Transverse colon (tissue), 4 donors: ENCODE results near the gene KANK2. TPM values are rescaled to one million over a fixed set of nuclear protein-coding genes. Genes with fewer than 3 reads are reported as not detected.

Source experiments
- DNase-seq: peaks from one replicate; pipeline ENCODE4 v3.0.0-alpha.2; 2019
- H3K27ac ChIP-seq, 4 donors: fragments of 200-600 bp; sonication (generic); 2 replicates each; pipeline ENCODE4 v1.5.1; 2016 to 2018; ENCODE audit warnings: inconsistent platforms in 4 of 4
- H3K27me3 ChIP-seq: fragments of 200-600 bp; sonication (generic); 2 replicates; pipeline ENCODE4 v1.5.1; 2017; ENCODE audit warnings: inconsistent platforms
- H3K36me3 ChIP-seq, 4 donors: fragments of 200-600 bp; sonication (generic); 2 replicates each; pipeline ENCODE4 v1.5.1; 2017 to 2019; ENCODE audit warnings: inconsistent platforms in 4 of 4
- H3K4me1 ChIP-seq, 4 donors: fragments of 200-600 bp; sonication (generic); 2 replicates each; pipeline ENCODE4 v1.5.1; 2017 to 2020; ENCODE audit warnings: inconsistent platforms in 4 of 4
- H3K4me3 ChIP-seq, 4 donors: fragments of 200-600 bp; sonication (generic); 1 replicate in 1 of 4; 2 replicates in 3 of 4; pipeline versions ENCODE4 v1.5.1 to v1.6.1; 2017 to 2019; ENCODE audit warnings: inconsistent platforms in 4 of 4
- H3K9me3 ChIP-seq, 2 donors: fragments of 200-600 bp; sonication (generic); 2 replicates each; pipeline ENCODE4 v1.5.1; 2017 to 2019; ENCODE audit warnings: inconsistent platforms in 2 of 2
- CTCF ChIP-seq, 5 experiments: fragments of 200-600 bp in 3 of 5; fragments of 450-650 bp in 2 of 5; sonication (generic) in 3 of 5; IDR thresholded peaks; 1 replicate in 2 of 5; 2 replicates in 3 of 5; pipeline ENCODE4 v1.5.1; 2016 to 2017; ENCODE audit warnings: antibody characterized with exemption in 5 of 5, inconsistent platforms in 3 of 5, mild to moderate bottlenecking in 2 of 5, moderate library complexity in 1 of 5
- EP300 ChIP-seq: sonication (generic); formaldehyde crosslinking; IDR thresholded peaks from one replicate; pipeline ENCODE4 v1.6.1; 2017; ENCODE audit warnings: antibody characterized with exemption, low read depth
- POLR2A ChIP-seq: fragments of 450-650 bp; IDR thresholded peaks from one replicate; pipeline ENCODE4 v1.6.1; 2016; ENCODE audit warnings: antibody characterized with exemption, mild to moderate bottlenecking, moderate library complexity
- POLR2AphosphoS5 ChIP-seq, 3 donors: sonication (generic); formaldehyde crosslinking; IDR thresholded peaks; one replicate each; pipeline ENCODE4 v1.6.1; 2016; ENCODE audit warnings: antibody characterized with exemption in 3 of 3
- WGBS, 2 donors: methylation state at CpG; one replicate each; pipeline ENCODE4 v1.1.5; 2018; ENCODE audit warnings: low coverage in 1 of 2; 5-methylcytosine and 5-hydroxymethylcytosine counted together
- in situ Hi-C, 4 donors: fragments of 200-750 bp; cut with MboI; loops; one replicate each; pipeline versions ENCODE4 v1.15.0 to v1.15.1; 2017; ENCODE audit warnings: low sequenced_read_pairs in 3 of 4, low pct_ligation_motif_present in 1 of 4, low pct_unique_long_range_greater_than_20kb in 1 of 4
- intact Hi-C: fragments of 100-400 bp; cut with DNase I; formaldehyde crosslinking; loops from one replicate; pipeline ENCODE4 v1.15.1; 2023; ENCODE audit warnings: low total_unique reads
- total RNA-seq, 4 donors: library from RNA; depleted of rRNA; stranded (reverse); fragments of >200 nt; gene quantifications; one replicate each; pipeline ENCODE4 v1.1.0, GENCODE V29; 2016

The KANK2 gene
- total RNA-seq, 4 donors from 2014 or later, result 145 to 339 (median 243) TPM

GRCh38 chr19:11227195-11227886 is 30.0 kb upstream of the KANK2 start:
- no peaks in the 10 kb centered on the region for H3K4me1 ChIP-seq
- H3K27me3 ChIP-seq, result no peaks in the 10 kb centered on the region
- 87 to 91% methylated on average over 9 to 14 of the region's 14 CpGs for WGBS, 2 donors
- intact Hi-C loops, result no loop called here
- peaks cover 0 to 3% (median 0%) of the 10 kb centered on the region in 4 donors for H3K36me3 ChIP-seq
- no peaks in the 10 kb centered on the region for H3K9me3 ChIP-seq
- DNase-seq, result no peak
- H3K27ac ChIP-seq, result no peak overlapping the region
- TF ChIP-seq POLR2A (no peak), EP300 (no peak), POLR2AphosphoS5 (IDR thresholded peaks at IDR 0.05) (no peak), CTCF (IDR thresholded peaks at IDR 0.05) (no peak)
- in situ Hi-C loops, result no loop called here
- no peak overlapping the region for H3K4me3 ChIP-seq

- Histone ChIP-seq H3K27ac (no peak overlapping the region), H3K9me3 (no peaks in the 10 kb centered on the region), H3K27me3 (no peaks in the 10 kb centered on the region), H3K4me3 (no peak overlapping the region), H3K4me1 (no peaks in the 10 kb centered on the region), H3K36me3 (peaks cover 0 to 9% (median 2%) of the 10 kb centered on the region in 4 donors)
- DNase-seq, result no peak
- intact Hi-C loops, result no loop called here
- in situ Hi-C loops, result no loop called here
- 20 to 77% methylated on average over 1 of the region's 1 CpG for WGBS, 2 donors
- no peak for TF ChIP-seq EP300
- no peak for TF ChIP-seq CTCF (IDR thresholded peaks at IDR 0.05)
- TF ChIP-seq POLR2AphosphoS5 (IDR thresholded peaks at IDR 0.05), result no peak
- TF ChIP-seq POLR2A, result no peak
Observed at GRCh38 chr19:11226716-11227166, 29.4 kb upstream of the KANK2 start.

GRCh38 chr19:11225815-11226214 is 28.5 kb upstream of the KANK2 start:
- 94 to 100% methylated on average over 2 to 3 of the region's 3 CpGs for WGBS, 2 donors
- Histone ChIP-seq H3K27ac (no peak overlapping the region), H3K27me3 (no peaks in the 10 kb centered on the region), H3K4me1 (no peaks in the 10 kb centered on the region), H3K36me3 (peaks cover 0 to 10% (median 3%) of the 10 kb centered on the region in 4 donors), H3K9me3 (no peaks in the 10 kb centered on the region), H3K4me3 (no peak overlapping the region)
- in situ Hi-C loops, result no loop called here
- TF ChIP-seq CTCF (IDR thresholded peaks at IDR 0.05) (no peak), POLR2AphosphoS5 (IDR thresholded peaks at IDR 0.05) (no peak), POLR2A (no peak), EP300 (no peak)
- DNase-seq, result no peak
- intact Hi-C loops, result no loop called here

GRCh38 chr19:11225172-11225571 is 27.8 kb upstream of the KANK2 start:
- Histone ChIP-seq H3K36me3 (peaks cover 0 to 10% (median 3%) of the 10 kb centered on the region in 4 donors), H3K4me3 (no peak overlapping the region), H3K4me1 (no peaks in the 10 kb centered on the region), H3K27ac (no peak overlapping the region), H3K27me3 (no peaks in the 10 kb centered on the region), H3K9me3 (no peaks in the 10 kb centered on the region)
- in situ Hi-C loops, result no loop called here
- no peak for DNase-seq
- TF ChIP-seq EP300, result no peak
- TF ChIP-seq CTCF (IDR thresholded peaks at IDR 0.05), result no peak
- no peak for TF ChIP-seq POLR2A
- TF ChIP-seq POLR2AphosphoS5 (IDR thresholded peaks at IDR 0.05), result no peak
- 85 to 95% methylated on average over 4 to 5 of the region's 5 CpGs for WGBS, 2 donors
- intact Hi-C loops, result no loop called here
